ENCODE results near the gene LEF1. TPM values are rescaled to one million over a fixed set of nuclear protein-coding genes. Genes with fewer than 3 reads are reported as not detected.

The LEF1 gene
- total and polyA plus RNA-seq, 2 experiments from 2014 or later, result 0.50 to 0.73 TPM

DNA sequence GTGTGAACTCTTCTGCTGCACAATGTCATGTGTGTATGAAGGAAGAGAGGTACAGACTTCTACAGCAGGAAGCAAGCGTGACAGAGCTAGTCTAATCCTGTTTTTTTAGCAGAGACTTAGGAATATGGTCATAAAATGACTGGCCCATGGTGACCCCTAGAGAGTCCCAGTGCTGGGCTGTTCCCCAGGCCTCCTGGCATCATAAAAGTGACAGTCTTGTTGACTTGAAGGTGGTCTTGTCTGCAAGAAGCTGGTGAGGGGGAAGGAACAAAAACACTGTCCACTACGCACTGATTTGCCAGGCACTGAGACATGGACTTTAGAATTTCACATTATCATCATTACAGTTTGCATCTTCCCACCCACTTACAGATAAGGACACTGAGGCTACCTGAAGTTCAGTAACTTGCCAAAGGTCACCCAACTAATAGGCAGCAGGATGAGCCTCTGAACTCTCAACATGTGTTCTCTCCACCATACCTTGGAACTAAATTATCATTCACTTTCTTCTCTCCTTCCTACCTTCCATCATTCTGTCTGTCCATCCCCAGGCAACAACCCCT, 116.1 kb downstream of the LEF1 start (continued):
- TF ChIP-seq, protein P1, sequence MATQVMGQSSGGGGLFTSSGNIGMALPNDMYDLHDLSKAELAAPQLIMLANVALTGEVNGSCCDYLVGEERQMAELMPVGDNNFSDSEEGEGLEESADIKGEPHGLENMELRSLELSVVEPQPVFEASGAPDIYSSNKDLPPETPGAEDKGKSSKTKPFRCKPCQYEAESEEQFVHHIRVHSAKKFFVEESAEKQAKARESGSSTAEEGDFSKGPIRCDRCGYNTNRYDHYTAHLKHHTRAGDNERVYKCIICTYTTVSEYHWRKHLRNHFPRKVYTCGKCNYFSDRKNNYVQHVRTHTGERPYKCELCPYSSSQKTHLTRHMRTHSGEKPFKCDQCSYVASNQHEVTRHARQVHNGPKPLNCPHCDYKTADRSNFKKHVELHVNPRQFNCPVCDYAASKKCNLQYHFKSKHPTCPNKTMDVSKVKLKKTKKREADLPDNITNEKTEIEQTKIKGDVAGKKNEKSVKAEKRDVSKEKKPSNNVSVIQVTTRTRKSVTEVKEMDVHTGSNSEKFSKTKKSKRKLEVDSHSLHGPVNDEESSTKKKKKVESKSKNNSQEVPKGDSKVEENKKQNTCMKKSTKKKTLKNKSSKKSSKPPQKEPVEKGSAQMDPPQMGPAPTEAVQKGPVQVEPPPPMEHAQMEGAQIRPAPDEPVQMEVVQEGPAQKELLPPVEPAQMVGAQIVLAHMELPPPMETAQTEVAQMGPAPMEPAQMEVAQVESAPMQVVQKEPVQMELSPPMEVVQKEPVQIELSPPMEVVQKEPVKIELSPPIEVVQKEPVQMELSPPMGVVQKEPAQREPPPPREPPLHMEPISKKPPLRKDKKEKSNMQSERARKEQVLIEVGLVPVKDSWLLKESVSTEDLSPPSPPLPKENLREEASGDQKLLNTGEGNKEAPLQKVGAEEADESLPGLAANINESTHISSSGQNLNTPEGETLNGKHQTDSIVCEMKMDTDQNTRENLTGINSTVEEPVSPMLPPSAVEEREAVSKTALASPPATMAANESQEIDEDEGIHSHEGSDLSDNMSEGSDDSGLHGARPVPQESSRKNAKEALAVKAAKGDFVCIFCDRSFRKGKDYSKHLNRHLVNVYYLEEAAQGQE (IDR thresholded peaks at IDR 0.05; ENCODE audit: unreplicated experiment), result no peak
- TF ChIP-seq POLR2AphosphoS5 (IDR thresholded peaks at IDR 0.05; ENCODE audit: low read depth) (no peak), ZNF331 (CRISPR knock-in tag; IDR thresholded peaks at IDR 0.05; ENCODE audit: low read depth) (no peak)
- TF ChIP-seq, protein P2, sequence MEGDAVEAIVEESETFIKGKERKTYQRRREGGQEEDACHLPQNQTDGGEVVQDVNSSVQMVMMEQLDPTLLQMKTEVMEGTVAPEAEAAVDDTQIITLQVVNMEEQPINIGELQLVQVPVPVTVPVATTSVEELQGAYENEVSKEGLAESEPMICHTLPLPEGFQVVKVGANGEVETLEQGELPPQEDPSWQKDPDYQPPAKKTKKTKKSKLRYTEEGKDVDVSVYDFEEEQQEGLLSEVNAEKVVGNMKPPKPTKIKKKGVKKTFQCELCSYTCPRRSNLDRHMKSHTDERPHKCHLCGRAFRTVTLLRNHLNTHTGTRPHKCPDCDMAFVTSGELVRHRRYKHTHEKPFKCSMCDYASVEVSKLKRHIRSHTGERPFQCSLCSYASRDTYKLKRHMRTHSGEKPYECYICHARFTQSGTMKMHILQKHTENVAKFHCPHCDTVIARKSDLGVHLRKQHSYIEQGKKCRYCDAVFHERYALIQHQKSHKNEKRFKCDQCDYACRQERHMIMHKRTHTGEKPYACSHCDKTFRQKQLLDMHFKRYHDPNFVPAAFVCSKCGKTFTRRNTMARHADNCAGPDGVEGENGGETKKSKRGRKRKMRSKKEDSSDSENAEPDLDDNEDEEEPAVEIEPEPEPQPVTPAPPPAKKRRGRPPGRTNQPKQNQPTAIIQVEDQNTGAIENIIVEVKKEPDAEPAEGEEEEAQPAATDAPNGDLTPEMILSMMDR (conservative IDR thresholded peaks at IDR 0.05; ENCODE audit: low read depth in 2 of 2), result no peak

DNA sequence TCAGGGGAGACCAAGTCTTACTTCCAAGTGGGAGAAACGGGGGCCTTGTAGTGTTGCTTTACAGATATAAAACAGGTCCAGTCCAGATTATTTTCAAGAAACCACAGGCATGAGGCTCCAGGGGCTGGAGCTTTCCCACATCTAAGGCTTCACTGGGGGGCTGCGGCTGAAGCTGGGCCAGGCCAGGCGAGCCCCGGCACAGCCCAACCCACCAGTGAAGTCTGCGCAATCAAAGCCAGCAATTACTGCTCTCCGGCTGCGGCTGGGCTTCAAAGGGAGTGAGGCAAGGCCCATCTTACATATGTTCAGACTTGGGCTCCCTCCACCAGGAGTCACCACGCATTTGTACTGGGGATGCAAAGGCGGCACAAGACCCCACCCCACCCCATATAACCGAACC, 117.4 kb downstream of the LEF1 start:
- no peak for DNase-seq (ENCODE audit: low spot score)
- H3K36me3 Mint-ChIP-seq (ENCODE audit: low read depth), result no peaks in the 10 kb centered on the region
- TF ChIP-seq, protein P3, sequence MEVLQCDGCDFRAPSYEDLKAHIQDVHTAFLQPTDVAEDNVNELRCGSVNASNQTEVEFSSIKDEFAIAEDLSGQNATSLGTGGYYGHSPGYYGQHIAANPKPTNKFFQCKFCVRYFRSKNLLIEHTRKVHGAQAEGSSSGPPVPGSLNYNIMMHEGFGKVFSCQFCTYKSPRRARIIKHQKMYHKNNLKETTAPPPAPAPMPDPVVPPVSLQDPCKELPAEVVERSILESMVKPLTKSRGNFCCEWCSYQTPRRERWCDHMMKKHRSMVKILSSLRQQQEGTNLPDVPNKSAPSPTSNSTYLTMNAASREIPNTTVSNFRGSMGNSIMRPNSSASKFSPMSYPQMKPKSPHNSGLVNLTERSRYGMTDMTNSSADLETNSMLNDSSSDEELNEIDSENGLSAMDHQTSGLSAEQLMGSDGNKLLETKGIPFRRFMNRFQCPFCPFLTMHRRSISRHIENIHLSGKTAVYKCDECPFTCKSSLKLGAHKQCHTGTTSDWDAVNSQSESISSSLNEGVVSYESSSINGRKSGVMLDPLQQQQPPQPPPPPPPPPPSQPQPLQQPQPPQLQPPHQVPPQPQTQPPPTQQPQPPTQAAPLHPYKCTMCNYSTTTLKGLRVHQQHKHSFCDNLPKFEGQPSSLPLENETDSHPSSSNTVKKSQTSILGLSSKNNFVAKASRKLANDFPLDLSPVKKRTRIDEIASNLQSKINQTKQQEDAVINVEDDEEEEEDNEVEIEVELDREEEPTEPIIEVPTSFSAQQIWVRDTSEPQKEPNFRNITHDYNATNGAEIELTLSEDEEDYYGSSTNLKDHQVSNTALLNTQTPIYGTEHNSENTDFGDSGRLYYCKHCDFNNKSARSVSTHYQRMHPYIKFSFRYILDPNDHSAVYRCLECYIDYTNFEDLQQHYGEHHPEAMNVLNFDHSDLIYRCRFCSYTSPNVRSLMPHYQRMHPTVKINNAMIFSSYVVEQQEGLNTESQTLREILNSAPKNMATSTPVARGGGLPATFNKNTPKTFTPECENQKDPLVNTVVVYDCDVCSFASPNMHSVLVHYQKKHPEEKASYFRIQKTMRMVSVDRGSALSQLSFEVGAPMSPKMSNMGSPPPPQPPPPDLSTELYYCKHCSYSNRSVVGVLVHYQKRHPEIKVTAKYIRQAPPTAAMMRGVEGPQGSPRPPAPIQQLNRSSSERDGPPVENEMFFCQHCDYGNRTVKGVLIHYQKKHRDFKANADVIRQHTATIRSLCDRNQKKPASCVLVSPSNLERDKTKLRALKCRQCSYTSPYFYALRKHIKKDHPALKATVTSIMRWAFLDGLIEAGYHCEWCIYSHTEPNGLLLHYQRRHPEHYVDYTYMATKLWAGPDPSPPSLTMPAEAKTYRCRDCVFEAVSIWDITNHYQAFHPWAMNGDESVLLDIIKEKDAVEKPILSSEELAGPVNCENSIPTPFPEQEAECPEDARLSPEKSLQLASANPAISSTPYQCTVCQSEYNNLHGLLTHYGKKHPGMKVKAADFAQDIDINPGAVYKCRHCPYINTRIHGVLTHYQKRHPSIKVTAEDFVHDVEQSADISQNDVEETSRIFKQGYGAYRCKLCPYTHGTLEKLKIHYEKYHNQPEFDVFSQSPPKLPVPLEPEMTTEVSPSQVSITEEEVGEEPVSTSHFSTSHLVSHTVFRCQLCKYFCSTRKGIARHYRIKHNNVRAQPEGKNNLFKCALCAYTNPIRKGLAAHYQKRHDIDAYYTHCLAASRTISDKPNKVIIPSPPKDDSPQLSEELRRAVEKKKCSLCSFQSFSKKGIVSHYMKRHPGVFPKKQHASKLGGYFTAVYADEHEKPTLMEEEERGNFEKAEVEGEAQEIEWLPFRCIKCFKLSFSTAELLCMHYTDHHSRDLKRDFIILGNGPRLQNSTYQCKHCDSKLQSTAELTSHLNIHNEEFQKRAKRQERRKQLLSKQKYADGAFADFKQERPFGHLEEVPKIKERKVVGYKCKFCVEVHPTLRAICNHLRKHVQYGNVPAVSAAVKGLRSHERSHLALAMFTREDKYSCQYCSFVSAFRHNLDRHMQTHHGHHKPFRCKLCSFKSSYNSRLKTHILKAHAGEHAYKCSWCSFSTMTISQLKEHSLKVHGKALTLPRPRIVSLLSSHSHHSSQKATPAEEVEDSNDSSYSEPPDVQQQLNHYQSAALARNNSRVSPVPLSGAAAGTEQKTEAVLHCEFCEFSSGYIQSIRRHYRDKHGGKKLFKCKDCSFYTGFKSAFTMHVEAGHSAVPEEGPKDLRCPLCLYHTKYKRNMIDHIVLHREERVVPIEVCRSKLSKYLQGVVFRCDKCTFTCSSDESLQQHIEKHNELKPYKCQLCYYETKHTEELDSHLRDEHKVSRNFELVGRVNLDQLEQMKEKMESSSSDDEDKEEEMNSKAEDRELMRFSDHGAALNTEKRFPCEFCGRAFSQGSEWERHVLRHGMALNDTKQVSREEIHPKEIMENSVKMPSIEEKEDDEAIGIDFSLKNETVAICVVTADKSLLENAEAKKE (CRISPR knock-in tag; IDR thresholded peaks at IDR 0.05), result no peak
- TF ChIP-seq CREB1 (CRISPR knock-in tag; IDR thresholded peaks at IDR 0.05; ENCODE audit: low read depth), result no peak
- TF ChIP-seq, protein P1 (IDR thresholded peaks at IDR 0.05; ENCODE audit: unreplicated experiment), result no peak
- TF ChIP-seq, protein P4, sequence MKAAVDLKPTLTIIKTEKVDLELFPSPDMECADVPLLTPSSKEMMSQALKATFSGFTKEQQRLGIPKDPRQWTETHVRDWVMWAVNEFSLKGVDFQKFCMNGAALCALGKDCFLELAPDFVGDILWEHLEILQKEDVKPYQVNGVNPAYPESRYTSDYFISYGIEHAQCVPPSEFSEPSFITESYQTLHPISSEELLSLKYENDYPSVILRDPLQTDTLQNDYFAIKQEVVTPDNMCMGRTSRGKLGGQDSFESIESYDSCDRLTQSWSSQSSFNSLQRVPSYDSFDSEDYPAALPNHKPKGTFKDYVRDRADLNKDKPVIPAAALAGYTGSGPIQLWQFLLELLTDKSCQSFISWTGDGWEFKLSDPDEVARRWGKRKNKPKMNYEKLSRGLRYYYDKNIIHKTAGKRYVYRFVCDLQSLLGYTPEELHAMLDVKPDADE (IDR thresholded peaks at IDR 0.05), result no peak
- no peak for TF ChIP-seq ZNF331 (CRISPR knock-in tag; IDR thresholded peaks at IDR 0.05; ENCODE audit: low read depth)

More for the DNA sequence above, 117.4 kb downstream of the LEF1 start:
- ATAC-seq, result no peak
- no peak overlapping the region for H3K27ac Mint-ChIP-seq
- Histone ChIP-seq H3K4me1 (ENCODE audit: insufficient read depth) (peaks cover 11% of the 10 kb centered on the region; the same call in 1 of the 2 replicates), H2AFZ (no peak overlapping the region), H3K27ac (ENCODE audit: low read depth) (no peak overlapping the region), H3F3A (replicated peaks; ENCODE audit: low read depth) (no peaks in the 10 kb centered on the region), H3K36me3 (ENCODE audit: insufficient read depth) (no peaks in the 10 kb centered on the region), H3K9me2 (ENCODE audit: insufficient read depth) (0 out of 2 replicates have a peak, but pooled peaks cover 3% of the 10 kb centered on the region), H3K27me3 (ENCODE audit: insufficient read depth) (no peaks in the 10 kb centered on the region), H3K4me3 (no peak overlapping the region), H4K20me1 (replicated peaks; ENCODE audit: insufficient read depth) (no peaks in the 10 kb centered on the region), H3K4me2 (no peak overlapping the region), H3K79me2 (replicated peaks; ENCODE audit: insufficient read depth) (no peaks in the 10 kb centered on the region)
- no peaks in the 10 kb centered on the region for H3K9me3 Mint-ChIP-seq
- peaks cover 12% of the 10 kb centered on the region for H3K4me1 Mint-ChIP-seq
- H3K27me3 Mint-ChIP-seq (ENCODE audit: insufficient read depth, low read depth, poor library complexity), result peaks cover 2% of the 10 kb centered on the region
- no peak overlapping the region for H3K4me3 Mint-ChIP-seq

Data from GM23338 (cell line).